Transverse colon (tissue), 4 donors: ENCODE measurements around the gene PODN.

Experiments used
- EP300 ChIP-seq: sonication (generic); formaldehyde crosslinking; IDR thresholded peaks from one replicate; pipeline ENCODE4 v1.6.1; 2017; ENCODE audit warnings: antibody characterized with exemption, low read depth
- POLR2AphosphoS5 ChIP-seq, 3 donors: sonication (generic); formaldehyde crosslinking; IDR thresholded peaks; one replicate each; pipeline ENCODE4 v1.6.1; 2016; ENCODE audit warnings: antibody characterized with exemption in 3 of 3
- TF ChIP-seq, protein P1 (sequence below), 5 experiments: fragments of 200-600 bp in 3 of 5; fragments of 450-650 bp in 2 of 5; sonication (generic) in 3 of 5; IDR thresholded peaks; 1 replicate in 2 of 5; 2 replicates in 3 of 5; pipeline ENCODE4 v1.5.1; 2016 to 2017; ENCODE audit warnings: antibody characterized with exemption in 5 of 5, inconsistent platforms in 3 of 5, mild to moderate bottlenecking in 2 of 5, moderate library complexity in 1 of 5

DNA sequence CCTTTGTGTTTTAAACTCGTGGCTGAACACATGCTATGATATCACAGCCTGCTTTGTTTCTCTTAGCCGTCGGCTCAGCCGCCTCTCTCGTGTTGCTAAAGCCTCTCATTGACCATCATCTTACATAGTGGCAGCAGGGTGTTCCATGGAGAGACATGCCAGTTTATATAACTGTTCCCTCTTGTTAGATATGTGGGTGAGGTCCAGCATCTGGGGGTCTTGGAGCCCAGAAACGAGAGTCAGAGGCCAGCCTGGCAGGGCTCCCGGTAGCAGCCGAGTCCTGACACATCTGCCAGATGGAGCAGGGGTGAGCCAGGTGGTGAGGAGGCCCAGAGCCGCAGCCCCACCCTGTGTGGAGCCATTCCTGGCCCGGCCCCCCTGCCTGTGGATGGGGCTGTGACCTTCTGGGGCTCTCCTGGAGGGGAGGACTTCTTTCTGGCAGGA, 11.9 kb downstream of the PODN start:
- TF ChIP-seq EP300 (no peak), POLR2AphosphoS5 (IDR thresholded peaks at IDR 0.05) (no peak)
- TF ChIP-seq, protein P1, sequence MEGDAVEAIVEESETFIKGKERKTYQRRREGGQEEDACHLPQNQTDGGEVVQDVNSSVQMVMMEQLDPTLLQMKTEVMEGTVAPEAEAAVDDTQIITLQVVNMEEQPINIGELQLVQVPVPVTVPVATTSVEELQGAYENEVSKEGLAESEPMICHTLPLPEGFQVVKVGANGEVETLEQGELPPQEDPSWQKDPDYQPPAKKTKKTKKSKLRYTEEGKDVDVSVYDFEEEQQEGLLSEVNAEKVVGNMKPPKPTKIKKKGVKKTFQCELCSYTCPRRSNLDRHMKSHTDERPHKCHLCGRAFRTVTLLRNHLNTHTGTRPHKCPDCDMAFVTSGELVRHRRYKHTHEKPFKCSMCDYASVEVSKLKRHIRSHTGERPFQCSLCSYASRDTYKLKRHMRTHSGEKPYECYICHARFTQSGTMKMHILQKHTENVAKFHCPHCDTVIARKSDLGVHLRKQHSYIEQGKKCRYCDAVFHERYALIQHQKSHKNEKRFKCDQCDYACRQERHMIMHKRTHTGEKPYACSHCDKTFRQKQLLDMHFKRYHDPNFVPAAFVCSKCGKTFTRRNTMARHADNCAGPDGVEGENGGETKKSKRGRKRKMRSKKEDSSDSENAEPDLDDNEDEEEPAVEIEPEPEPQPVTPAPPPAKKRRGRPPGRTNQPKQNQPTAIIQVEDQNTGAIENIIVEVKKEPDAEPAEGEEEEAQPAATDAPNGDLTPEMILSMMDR (IDR thresholded peaks at IDR 0.05): no peak
